GM18505 (cell line): ENCODE measurements around the gene PRR5L.

Source experiments
- ATAC-seq: cut with Tn5 transposase; IDR thresholded peaks from one replicate; pipeline ENCODE4 v1.9.1; 2021; ENCODE audit not compliant: unreplicated experiment
- POLR2A ChIP-seq: IDR thresholded peaks from 4 replicates; pipeline ENCODE4 v1.6.1; 2011; ENCODE audit warnings: borderline replicate concordance; ENCODE audit not compliant: insufficient read depth, insufficient read length; ENCODE audit errors: extremely low read depth

PRR5L gene

GRCh38 chr11:36289226-36289852, 6.7 kb upstream of the PRR5L start, which contains the start of gene COMMD9:
TSS of gene COMMD9 (minus strand) at chr11:36289424. CDS start at chr11:36289412, 12 bp downstream.
- ATAC-seq: peak; percentile 100
- peak; percentile 81 for TF ChIP-seq POLR2A

- ATAC-seq: no peak
- no peak for TF ChIP-seq POLR2A
Measured at GRCh38 chr11:36292311-36292722, 3.8 kb upstream of the PRR5L start.

GRCh38 chr11:36296884-36297543, 926 bp downstream of the PRR5L start:
- no peak for TF ChIP-seq POLR2A
- no peak for ATAC-seq

GRCh38 chr11:36300650-36301049, 4.6 kb downstream of the PRR5L start:
- TF ChIP-seq POLR2A: no peak
- no peak for ATAC-seq

GRCh38 chr11:36304351-36304750, 8.3 kb downstream of the PRR5L start:
- ATAC-seq: no peak
- TF ChIP-seq POLR2A: no peak

GRCh38 chr11:36305047-36305446, 9.0 kb downstream of the PRR5L start:
- TF ChIP-seq POLR2A: no peak

GRCh38 chr11:36306888-36307287, 10.8 kb downstream of the PRR5L start:
- no peak for TF ChIP-seq POLR2A
- ATAC-seq: no peak

More at GRCh38 chr11:36305047-36305446, 9.0 kb downstream of the PRR5L start:
- no peak for ATAC-seq

GRCh38 chr11:36308577-36308976, 12.5 kb downstream of the PRR5L start:
- TF ChIP-seq POLR2A: no peak
- ATAC-seq: no peak

- no peak for ATAC-seq
- no peak for TF ChIP-seq POLR2A
Measured at GRCh38 chr11:36309779-36310178, 13.7 kb downstream of the PRR5L start.

- no peak for TF ChIP-seq POLR2A
- ATAC-seq: no peak
Measured at GRCh38 chr11:36311926-36312595, 16.0 kb downstream of the PRR5L start.

GRCh38 chr11:36312611-36313472, 16.8 kb downstream of the PRR5L start:
- no peak for TF ChIP-seq POLR2A
- ATAC-seq: no peak

GRCh38 chr11:36313750-36314433, 17.8 kb downstream of the PRR5L start:
- peak; percentile 75 for ATAC-seq
- no peak for TF ChIP-seq POLR2A
